ENCODE measurements around the gene DIP2A. TPM values are rescaled to one million over a fixed set of nuclear protein-coding genes. Genes with fewer than 3 reads are reported as not detected.
A peak's percentile ranks its signal among the peaks of the same experiment; 100 is the strongest.
"Not testable (repeated sequence)": the region's sequence is repeated elsewhere in the genome, so short reads cannot be mapped to it uniquely, and the experiment has no call there.

Gene DIP2A
- total RNA-seq, 1 experiment from 2014 or later: 14.8 TPM

DNA sequence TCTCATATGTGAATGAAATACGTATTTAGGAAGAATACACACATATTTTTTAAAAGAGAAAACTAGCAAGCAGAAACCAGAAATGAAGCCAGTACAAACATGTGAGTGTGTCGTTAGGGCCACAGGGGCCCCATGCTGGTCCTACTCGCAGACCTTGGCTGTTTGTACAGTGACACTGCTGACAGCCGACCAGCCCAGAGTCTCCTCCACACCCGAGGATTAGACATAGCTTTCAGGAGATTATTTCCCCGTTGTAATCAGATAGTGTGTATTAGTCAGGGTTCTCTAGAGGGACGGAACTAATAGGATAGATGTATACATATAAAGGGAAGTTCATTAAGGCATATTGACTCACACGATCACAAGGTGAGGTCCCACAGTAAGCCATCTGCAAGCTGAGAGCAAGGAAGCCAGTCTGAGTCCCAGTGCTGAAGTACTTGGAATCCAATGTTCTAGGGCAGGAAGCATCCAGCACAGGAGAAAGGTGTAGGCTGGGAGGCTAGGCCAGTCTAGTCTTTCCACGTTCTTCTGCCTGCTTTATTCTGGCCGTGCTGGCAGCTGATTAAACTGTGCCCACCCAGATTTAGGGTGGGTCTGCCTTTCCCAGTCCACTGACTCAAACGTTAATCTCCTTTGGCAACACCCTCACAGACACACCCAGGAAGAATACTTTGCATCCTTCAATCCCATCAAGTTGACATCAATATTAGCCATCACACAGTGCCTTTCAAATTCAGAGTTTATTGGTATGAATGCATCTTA lies 51.2 kb downstream of the DIP2A start:
- DNase-seq (ENCODE audit: extremely low read depth, low read depth): peak; percentile 9

DNA sequence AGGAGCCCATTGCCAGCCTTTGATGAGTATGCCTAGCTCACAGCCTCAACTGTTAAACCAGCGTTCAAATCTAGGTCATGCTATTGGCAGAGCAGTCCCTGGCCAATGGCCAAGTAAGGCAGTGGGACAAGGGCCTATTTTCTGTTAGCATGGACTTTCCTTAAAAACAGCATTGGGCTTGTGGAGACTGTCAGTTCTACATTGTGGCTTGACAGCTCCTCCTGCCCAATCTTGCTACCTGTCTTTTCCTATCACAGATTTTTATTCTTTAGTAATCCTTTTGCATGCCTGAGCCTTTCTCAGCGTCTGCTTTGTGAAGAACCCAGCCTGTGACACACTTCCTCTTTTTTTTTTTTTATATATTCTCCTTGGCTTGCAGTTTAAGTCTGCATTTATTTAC lies 56.4 kb downstream of the DIP2A start:
- DNase-seq (ENCODE audit: extremely low read depth, low read depth): no peak

DNA sequence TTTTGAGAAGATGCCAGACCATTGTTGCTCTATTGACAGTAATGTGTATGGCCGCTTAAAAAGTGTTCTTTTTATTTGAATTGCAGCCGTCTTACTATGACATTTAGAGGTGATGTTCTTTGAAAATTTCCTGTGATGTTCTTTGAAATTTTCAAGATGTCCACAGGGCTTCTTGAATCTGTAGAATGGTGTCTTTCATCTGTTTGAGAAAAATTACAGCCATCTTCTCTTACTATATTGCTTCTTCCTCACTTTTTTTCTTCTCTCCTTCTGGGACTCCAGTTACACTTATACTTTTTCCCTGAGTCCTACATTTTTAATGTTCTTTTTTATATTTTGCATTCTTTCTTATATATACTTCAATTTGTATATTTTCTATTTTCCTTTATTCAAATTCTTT lies 57.4 kb downstream of the DIP2A start:
- DNase-seq (ENCODE audit: extremely low read depth, low read depth): no peak

DNA sequence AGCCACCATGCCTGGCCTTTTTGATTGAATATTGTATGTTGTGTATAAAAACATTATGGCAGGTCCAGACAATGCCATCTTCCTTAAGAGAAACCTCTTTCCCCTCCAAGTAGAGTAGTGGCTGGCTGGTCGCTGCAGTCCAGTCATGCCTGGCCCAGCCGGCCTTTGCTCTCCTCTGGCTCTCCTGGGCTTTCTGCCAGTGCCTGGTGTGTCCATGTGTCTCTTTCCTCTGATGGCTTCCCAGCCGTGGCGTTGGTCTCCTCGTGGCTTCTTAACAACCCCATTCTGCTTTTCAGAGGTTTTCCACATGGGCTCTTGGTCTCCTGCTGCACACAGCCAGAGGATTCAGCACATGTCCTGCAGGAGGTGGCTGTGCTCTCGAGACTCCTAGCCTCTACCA lies 58.7 kb downstream of the DIP2A start:
- no peak for DNase-seq (ENCODE audit: extremely low read depth, low read depth)

DNA sequence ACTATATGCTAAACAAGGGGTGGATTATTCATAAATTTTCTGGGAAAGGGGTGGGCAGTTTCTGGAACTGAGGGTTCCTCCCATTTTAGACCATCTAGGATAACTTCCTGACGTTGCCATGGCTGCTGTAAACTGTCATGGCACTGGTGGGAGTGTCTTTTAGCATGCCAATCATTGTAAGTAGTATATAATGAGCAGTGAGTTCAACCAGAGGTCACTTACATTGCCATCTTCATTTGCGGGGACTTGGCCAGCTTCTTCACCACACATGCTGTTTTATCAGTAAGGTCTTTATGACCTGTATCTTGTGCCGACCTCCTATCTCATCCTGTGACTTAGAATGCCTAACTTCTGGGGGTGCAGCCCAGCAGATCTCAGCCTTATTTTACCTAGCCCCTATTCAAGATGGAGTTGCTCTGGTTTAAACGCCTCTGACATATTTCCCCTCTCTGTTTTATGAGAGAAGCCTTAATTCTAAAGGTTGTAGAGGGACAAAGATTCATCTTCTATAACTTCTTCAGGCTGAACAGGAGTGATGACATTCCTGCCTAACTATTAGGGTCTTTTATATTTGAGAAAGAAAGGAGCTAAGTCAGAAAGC lies 60.4 kb downstream of the DIP2A start:
- no peak for DNase-seq (ENCODE audit: extremely low read depth, low read depth)

DNA sequence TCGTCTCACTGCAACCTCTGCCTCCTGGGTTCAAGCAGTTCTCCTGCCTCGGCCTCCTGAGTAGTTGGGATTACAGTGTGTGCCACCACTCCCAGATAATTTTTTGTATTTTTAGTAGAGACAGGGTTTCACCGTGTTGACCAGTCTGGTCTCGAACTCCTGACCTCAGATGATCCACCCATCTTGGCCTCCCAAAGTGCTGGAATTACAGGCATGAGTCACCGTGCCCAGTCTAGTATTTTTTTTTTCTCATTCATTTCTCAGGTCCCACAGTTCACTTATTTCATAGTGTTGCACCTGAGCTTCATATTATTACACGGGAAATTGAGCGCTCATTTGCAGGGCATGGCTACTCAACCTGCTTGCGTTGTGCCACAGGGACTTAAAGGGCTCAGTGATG lies 68.7 kb downstream of the DIP2A start:
- DNase-seq (ENCODE audit: extremely low read depth, low read depth): not testable (repeated sequence)

DNA sequence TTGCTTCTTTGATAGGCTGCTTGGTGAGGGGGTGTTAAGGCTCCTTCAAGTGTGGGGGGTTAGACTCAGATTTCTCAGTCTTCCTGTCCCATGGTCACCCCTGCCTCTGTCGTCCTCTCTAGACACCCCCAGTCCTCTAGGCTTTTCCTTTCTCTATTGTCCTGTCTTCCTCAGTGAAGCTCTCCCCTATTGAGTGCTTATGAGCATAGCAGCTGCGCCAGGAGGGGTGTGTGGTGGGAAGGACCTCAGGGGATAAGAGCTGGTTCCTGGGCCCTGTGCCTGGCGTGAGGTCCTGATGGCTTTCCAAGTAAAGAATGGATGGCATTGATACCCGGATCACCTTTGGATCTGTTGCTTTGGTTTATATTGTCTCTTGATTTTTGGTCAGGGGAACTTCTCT lies 69.1 kb downstream of the DIP2A start:
- DNase-seq (ENCODE audit: extremely low read depth, low read depth): no peak

DNA sequence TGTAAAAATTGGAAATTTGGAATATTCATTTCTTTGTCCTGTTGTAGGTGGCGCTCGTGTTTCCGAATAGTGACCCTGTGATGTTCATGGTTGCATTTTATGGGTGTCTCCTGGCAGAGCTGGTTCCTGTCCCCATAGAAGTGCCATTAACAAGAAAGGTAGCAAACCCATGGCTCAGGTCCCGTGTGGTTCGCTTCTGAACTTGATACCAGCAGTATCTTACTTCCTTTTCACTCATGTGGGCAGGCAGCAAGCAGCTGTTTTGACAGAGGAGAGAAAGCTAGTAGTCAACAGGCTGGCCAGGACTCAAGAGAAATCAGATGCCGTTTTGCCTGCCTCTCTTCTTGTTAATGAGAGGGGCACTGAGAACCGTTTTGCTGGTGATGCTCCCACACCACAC lies 73.4 kb downstream of the DIP2A start:
- DNase-seq (ENCODE audit: extremely low read depth, low read depth): no peak

DNA sequence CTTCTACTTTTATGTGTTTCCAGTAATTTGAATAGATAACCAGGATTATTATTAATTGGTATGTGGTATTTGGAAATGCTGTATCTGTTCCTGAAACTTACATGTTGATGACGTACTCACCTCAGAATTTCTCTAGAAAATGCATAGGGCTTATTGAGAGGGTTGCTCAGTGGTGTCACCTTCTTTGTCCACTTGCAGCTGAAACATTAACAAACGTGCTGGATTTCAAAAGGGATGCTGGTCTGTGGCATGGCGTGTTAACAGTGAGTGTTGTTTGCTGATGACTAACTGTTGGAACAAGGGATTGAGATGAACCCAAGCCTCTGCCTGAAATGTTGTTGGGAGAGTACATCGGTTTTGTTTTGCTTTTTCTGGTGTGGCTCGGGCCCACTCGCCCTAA lies 78.3 kb downstream of the DIP2A start:
- DNase-seq (ENCODE audit: extremely low read depth, low read depth): no peak

DNA sequence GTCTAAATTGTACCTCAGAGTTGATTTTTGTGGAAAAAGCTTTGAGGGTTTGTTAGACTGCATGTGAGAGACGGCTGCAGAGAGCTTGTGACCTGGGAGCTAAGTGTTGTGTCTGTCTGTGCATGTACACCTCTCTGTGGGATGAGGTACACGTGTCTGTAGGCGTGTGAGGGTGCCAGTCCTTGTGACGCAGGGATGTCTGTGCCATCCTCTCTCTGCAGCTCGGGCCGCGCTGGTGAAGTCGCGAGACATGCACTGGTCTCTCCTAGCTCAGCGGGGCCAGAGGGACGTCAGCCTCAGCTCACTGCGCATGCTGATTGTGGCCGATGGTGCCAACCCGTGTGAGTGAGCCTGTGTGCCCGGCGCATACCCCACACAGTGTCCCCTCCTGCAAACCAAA lies 79.6 kb downstream of the DIP2A start:
- DNase-seq (ENCODE audit: extremely low read depth, low read depth): no peak

DNA sequence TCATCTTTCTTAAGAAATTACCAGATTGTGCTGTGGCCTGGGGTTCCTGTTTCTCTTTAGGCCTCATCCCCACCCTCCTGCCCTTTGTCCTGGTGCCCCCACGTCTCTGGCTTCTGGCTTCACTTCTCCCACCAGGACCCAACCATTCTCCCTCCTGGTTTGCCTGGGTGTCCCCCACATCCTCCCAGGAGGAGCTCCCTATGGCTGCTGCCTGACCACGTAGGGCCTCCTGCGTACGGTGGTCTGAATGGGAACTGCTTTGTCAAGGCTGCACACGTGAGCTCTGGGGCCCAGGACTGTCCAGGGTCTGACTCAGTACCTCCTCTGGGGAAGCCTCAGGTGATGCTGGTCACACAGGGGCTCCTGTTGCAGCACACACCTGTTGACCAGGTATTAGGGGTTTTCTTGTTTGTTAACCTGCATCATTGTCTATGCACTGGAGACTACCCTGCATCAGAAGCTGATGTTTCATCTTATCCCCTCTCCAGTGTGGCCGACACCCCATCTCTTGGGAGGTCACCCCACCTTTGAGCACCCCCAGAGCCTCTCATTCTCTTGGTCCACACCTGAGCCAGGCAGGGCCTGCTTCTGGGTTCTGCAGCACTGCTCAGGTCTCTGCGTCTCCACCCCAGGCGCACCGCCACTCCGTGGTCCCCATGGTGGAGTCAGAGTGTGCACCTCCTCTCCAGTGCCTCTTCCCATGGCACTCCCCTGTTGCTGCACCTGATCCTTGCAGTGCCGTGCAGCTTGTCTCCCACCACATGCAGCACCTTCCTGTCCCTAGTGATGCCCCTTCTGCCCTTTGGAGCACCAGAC lies 80.4 kb downstream of the DIP2A start:
- no peak for DNase-seq (ENCODE audit: extremely low read depth, low read depth)

DNA sequence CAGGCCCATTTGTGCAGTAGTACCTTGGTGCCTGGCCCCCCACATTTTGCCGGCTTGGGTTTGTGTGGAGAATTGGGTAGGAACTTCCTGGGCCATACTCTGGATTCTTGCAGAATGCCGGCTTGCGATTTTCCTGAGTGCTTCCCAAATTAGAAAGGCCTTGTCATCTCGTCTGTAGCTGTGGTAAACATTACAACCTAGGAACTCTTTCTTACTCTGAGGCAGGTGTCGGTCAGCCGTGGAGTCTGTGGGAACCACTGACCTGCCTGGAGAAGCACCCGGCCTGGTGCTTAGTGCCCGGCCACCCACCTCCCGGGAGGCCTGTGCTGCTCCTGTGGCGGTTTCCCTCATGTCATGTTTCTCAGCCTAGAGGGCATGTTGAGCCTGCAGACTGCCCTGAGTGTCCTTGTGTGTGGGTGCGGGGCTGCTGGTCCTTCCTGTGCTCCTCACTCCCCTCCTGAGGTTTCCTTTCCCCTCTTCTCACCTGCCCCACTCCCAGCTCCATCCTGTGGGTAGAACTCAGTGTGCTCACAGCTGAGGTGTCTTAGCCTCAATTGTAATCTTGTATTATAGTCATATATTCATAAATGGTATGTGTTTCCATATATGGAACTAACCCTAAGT lies 81.5 kb downstream of the DIP2A start:
- DNase-seq (ENCODE audit: extremely low read depth, low read depth): no peak

DNA sequence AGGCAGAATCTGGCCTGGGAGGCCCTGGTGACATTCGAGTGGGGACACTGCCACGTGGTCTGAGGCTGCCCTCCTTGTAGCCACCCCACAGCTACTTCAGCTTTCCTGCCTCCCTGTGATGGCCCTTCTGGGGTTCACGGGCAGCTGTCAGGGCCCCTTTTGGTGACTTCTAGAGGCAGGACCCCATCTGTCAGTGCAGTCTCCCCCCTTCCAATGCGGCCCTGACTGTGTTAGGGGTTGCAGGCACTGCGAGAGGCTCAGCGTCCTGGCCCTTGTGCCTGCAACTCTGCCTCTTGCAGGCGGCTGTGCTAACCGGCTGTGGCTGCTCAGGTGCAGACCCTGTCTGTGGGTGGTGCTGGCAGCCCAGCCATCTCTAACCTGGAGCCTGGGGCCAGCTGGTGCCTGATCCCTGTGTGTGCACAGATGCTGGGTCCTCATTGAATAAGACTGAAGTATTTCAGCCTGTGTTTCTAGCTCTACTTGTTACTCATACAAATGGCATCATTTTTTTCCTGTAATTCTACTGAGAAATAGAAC lies 84.0 kb downstream of the DIP2A start:
- no peak for DNase-seq (ENCODE audit: extremely low read depth, low read depth)

DNA sequence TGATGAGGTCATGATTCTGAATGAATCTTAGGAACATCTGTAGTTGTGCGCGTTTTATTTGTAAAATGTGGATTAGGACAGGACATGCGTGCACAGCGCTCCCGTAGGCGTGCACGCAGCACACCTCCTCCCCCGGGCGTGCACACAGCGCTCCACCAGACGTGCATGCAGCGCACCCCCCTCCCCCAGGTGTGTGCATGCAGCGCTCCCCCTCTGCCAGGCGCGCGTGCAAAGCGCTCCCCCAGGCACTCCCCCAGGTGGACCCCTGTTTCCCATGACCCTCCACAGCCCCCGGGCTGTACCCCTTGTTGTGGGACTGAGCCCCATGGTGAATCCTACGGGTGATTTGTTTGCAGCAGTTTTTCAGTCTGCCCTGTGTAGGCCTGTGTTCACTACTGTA lies 84.6 kb downstream of the DIP2A start:
- DNase-seq (ENCODE audit: extremely low read depth, low read depth): no peak

DNA sequence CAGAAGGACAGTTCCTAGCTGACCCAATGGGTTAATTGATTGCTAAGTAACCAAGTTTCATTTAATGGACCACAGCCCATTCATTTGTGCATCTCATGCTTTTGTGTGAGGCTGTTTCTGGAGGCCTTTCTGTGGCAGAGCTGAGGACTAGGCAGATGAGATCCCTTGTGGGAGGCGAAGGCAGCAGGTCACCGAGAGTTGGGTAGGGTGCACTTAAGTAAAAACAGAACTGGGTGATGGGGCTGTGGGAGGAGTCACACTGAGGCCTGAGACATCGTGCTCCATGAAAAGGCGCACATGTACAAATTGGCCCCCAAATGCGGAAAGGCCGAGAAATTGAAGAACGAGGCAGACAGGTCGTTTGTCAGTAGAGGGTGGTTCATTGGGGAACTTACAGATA lies 85.3 kb downstream of the DIP2A start:
- no peak for DNase-seq (ENCODE audit: extremely low read depth, low read depth)

DNA sequence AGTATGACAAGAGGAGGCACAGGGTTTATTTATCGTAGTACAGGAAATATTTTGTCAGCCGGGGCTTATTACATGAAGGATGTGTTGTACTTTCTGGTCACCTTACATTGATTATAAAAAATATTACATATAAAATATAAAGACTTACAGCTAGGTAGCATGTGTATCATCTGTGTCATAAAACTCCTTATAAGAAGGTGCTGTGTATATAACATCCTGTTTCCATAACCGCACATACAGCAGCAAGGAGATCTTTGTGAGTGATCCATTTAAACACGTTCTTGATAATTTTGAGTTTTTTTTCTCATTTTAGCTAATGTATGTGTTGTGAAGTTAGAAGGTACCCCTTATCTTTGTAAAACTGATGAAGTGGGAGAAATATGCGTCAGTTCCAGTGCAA lies 86.1 kb downstream of the DIP2A start:
- DNase-seq (ENCODE audit: extremely low read depth, low read depth): no peak

DNA sequence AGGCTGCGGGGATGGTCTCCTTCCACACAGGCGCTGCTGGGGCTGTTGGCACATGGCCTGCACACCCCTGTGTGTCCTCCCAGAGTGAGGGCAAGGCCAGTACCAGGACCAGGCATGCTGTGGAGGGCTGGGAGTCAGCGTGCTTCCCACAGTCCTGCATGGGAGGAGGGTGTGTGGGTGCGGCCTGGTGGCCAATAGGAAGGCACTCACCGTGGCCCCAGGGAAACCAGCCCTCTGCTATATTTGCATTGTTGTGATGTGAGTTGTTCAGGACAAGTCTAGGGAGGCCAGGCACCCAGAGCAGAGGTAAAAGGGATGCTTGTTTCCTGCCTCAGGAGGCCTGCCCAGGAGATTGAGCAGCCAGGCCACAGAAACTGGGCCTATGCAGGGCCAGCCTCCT lies 86.7 kb downstream of the DIP2A start:
- DNase-seq (ENCODE audit: extremely low read depth, low read depth): no peak

DNA sequence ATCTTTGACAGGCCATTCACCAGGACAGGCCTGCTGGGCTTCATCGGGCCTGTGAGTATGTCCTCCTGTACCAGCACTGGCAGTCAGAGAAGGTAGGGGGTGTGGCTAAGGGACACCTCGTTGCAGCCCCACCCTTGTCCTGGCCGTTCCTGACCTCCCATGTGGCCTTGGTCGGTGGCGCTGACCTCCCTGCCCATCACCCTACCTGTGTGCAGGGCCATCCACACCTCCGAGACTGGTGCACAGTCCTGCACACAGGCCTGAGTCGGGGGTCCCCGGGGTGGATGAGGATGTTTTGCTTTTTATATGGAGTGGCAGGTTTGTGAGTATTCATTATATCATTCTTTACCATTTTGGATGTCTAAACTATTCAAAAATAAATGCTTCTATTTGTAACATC lies 87.2 kb downstream of the DIP2A start:
- no peak for DNase-seq (ENCODE audit: extremely low read depth, low read depth)

DNA sequence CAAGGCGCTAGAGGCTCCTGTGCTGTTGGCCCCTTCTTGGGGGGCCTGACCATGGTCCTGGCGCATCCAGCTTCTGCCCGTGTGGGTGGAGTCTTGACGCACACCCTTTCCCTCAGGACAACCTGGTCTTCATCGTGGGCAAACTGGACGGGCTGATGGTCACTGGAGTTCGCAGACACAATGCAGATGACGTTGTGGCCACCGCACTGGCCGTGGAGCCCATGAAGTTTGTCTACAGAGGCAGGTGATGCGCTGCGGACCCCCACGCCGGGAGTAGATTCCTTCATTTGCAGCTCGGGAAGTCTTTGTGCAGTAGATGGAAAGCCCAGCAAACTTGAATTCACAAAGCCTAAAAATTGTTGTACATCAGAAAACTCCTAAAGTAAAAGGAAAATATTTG lies 88.1 kb downstream of the DIP2A start:
- DNase-seq (ENCODE audit: extremely low read depth, low read depth): no peak

DNA sequence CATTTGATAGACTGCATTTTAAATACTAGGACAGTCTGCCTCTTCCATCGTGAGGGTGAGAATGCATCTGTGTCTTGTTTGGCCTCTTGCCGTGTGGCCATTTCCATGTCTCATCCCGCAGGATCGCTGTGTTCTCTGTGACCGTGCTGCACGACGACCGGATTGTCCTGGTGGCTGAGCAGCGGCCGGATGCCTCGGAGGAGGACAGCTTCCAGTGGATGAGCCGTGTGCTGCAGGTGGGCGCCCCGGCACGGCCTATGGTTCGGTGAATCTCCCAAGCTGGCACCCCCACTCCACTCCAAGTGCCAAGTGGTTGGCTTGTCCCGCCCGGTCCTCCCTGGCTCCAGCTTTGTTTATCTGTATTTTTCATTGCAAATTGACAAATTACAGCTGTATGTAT lies 91.0 kb downstream of the DIP2A start:
- no peak for DNase-seq (ENCODE audit: extremely low read depth, low read depth)

Measured in NCI-H460 (cell line).